ENCODE data around the gene OPTC.

OPTC gene

DNA sequence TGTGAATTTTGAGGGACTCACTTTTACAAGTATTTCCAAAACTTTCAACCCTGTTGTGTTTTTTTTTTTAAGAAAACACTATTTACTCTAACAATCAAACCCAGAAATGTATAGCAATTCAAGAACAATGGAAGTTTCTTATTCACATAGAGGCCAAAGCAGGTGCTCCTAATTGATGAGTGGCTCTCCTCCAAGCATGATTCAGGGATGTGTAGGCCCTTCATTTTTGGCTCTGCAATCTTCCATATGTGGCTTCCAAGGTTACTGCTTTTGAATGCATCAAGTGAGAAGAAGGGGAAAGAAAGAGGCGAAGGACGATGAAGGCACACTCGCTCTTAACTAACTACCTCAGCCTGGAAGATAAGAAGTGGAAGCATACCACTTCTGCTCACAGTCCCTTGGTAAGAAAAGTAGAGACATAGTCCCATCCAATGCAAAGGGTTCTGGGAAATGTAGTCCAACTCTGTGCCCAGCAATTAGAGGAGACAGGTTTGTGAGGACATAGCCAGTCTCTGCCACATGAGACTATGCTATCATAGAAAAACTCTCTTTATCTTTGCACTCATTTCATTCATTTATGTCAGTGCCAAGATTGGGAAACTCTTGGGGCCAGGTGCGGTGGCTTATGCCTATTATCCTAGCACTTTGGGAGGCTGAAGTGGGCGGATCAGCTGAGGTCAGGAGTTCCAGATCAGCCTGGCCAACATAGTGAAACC lies 46.0 kb downstream of the OPTC start:
- no peak for DNase-seq

DNA sequence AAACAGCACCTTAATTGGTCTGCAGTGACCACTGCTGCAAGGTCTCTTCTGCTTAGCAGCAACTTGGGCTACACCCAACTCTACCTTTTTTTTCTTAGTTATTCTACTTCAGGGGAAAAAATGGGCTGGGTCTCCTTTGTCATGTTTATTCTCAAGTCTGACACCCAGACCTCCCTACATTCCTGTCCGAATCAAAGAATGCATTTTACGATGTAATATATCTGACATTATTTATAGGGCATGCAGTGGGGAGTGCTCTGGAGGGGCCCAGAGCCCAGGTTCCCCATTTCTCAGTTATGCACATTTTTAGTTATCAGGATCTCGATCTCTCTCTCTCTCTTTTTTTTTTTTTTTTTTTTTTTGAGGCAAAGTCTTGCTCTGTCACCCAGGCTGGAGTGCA lies 50.5 kb downstream of the OPTC start:
- no peak for DNase-seq

DNA sequence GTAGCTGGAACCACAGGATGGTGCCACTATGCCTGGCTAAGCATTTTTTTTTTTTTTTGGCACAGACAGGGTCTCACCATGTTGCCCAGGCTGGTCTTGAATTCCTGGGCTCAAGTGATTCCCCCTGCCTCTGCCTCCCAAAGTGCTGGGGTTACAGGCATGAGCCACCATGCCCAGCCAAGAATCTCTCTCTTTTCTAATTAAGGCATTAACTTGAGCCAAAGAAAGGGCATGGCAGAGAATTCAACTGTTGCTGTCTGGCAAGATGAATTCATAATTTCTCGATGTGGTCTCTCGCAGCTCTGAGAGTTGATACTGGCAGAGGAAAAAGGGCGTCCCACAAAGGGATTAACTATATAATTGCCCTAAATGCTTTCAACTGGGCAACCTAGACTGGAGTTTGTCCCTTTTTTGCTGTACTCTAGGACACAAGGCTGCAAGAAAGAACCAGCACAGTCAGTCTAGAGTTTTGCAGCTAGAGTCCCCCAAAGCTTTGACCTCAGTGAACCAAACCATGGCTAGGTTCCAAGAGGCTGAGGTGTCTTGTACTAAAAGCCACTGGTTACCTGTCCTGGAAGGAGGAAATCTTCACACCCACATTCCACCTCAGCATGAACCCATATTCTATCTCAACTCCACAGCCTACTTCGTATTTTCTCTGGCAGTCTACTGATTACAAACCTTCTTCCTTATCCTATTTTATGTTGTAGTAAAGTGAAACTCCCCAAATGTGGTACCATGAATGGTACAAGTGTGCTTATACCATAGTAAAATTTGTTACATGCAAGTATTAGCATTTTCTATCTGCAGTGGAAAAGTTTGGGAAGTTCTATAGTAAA lies 51.2 kb downstream of the OPTC start:
- no peak for DNase-seq

DNA sequence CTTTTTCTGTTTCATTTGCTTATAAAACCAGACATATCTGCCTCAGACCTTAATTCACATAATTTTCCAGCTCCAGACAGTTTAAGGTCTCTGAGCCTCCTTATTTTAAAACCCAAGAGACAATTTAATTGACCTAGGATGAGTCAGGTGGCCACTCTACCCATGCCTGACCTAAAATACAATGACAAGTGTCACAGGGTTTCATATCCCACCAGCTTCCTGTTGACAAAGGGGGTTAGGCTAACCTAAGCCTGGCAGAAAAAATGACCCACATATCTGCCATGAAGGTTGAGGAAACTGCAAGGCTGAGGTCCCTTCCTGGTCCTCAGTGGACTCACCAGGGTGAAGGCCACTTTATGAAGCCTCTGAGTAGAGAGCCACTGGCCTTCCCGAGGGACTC lies 52.3 kb downstream of the OPTC start:
- no peak for DNase-seq

- DNase-seq: no peak
These were observed 53.2 kb downstream of the OPTC start for GRCh38 chr1:203547147-203547546.

DNA sequence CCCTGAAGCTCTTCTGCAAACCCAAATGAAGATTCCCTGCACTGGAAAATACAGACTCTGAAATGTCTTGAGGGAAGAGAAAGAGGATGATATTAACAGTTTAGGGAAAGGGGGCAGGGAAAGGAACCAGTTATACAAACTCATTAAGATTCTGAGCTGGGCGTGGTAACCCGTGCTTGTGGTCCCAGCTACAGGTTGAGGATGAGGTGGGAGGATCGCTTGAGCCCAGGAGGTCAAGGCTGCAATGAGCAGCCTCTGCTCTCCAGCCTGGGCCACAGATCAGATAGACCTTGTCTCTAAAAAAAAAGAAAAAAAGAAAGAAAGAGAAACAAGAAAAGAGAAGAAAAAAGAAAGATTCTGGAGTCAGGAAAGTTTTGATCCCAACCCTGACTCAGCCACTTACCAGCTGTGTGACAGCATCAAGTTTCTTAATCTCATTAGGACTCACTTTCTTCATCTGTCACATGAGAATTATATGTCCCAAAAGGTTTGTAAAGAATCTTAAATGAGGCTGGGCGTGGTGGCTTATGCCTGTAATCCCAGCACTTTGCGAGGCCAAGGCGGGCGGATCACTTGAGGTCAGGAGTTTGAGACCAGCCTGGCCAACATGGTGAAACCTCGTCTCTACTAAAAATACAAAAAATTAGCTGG lies 53.9 kb downstream of the OPTC start:
- no peak for DNase-seq

- DNase-seq: no peak
These were observed 54.9 kb downstream of the OPTC start for GRCh38 chr1:203548892-203549291.

DNA sequence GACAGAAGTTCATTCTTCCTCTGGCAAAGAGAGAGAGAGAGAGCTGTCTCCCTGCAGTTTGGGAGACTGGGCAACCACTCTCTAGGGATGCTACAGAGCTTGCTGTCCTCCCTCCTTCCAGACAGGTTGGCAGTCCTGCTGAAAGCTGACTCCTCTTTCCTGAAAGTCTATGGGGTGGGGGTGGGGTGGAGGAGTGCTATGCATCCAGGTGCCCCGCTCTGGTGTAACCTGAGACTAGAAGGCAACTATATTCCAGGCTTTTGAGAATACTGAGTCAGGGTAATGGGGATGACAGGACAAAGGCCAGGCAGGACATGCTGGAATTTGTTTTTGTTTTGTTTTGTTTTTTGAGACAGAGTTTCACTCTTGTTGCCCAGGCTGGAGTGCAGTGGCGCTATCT lies 55.4 kb downstream of the OPTC start:
- DNase-seq: no peak

DNA sequence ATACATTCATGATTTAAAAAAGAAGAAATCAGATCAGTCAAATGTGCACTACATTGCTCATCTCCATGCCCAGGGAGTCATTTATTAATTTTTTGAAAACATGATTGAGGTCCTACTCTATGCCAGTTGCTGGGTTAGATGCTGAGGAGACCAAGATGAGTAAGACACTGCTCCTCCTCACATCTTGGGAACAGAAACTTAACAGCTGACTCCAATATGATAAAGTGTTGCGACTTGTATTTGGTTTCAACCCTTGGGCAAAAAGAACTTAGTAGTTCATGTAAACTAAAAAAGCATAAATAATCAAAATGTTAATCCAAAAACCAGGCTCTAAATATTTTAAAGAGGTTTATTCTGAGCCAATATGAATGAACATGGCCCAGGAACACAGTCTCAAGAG lies 56.9 kb downstream of the OPTC start:
- no peak for DNase-seq

GRCh38 chr1:203551550-203551949 lies 57.6 kb downstream of the OPTC start:
- DNase-seq: no peak

DNA sequence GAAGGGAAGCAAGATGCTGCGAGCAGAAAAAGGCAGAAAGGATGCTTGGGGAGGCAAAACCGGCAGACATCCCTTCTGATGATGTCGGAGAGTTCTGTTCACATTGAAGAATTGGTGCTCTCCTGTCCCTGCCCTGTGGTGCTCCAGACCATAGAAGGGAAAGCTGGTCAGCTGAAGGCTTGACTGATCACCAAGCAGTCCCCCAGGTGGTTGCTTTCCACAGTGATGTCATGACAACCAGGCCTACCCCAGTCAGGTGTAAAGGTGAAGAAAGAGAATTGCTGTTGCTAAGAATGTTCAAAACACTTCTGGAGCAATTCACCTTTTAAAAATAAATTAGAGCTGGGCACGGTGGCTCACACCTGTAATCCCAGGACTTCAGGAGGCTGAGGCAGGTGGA lies 59.5 kb downstream of the OPTC start:
- no peak for DNase-seq

DNA sequence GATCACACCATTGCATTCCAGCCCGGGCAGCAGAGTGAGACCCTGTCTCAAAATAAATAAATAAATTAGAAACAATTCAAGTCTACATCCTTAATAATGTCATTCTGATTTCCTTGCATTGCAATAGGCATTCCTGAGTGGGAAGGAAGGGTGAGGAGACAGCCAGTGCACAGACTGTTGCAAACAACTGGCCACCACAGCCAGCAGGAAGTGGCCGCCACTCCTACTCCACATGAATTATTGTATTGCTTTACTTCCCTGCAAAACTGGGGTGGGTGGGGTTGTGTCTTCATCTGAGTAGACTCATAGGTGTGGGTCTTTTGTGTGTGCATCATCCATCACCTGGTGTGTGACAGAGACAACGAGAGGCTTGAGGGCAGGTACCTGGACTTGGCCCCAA lies 60.1 kb downstream of the OPTC start:
- no peak for DNase-seq

GRCh38 chr1:203555076-203555475 lies 61.1 kb downstream of the OPTC start:
- DNase-seq: no peak

- DNase-seq: no peak
These were observed 61.6 kb downstream of the OPTC start for GRCh38 chr1:203555511-203556046.

DNA sequence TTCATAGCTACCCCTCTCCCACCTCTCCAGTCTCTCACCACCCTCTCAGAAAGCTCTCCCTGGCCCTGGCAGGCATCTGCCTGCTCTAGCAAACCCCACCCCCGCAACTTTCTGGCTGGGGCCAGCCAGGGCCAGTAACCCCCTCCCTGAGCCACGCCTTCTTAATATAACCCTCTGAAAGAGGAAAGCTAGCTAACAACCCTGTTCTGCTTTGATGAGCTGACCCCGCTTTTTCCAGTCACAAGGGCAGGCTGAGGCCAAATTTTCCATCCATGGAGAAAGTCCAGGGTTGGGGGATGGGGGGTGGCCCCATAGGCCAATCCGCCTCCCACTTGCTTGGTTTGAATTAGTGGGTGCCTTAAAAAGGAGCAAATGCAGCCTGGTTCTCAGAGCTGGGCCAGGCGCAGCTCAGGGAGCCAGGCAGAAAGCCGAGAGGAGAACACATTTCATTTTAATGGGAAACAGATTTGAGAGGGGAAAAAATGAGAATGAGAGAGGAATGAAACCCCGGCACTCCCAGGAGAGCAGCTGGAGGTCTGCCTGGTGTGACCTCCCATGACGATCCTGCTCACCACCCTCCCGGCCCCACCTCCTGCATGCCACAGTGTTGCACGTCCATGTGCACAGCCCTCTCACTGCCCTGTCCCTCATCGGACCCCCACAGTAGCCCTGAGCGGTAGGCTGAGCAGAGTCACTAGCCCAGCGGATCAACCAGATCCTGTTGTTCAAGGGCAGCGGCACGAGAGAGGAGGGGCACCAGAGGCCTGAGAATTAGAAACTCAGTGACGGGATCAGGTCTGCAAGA lies 62.3 kb downstream of the OPTC start:
- no peak for DNase-seq

GRCh38 chr1:203557390-203557789 lies 63.4 kb downstream of the OPTC start:
- DNase-seq: no peak

DNA sequence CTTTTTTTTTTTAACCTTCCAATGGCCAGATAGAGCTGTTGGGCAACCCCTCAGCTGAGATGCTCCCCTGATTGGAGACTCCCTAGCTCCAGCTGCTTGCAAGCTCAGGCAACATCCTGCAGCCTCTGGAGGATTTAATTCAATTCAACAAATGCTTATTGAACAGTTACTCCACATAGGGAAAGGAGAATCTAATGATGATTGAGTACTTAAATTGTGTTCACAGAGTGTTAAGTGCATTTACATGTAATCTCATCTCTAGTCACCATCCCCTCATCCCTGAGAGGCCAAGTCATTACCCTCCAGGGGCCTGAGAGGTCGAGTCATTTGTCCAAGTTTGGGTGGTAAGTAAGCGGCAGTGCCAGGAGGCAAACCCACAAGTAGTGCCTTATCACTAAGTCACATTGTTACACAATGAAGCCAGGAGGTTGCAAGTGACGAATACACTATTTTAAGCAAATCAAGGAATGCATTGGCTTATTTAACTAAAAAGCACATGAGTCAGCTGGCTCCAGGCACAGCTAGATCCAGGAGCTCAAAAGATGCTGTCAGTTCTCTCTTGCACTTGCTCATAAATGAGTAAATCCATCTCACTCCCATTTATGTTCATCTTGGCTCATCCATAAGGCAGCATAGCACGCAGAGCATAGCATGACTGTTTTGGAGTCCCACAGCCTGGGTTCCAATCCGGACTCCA lies 64.3 kb downstream of the OPTC start:
- no peak for DNase-seq
